HG02763 (cell line): ENCODE results near the gene USP48.
"Not testable (repeated sequence)": the region's sequence is repeated elsewhere in the genome, so short reads cannot be mapped to it uniquely, and the experiment has no call there.

Source experiments
- ATAC-seq: cut with Tn5 transposase; IDR thresholded peaks from one replicate; pipeline ENCODE4 v1.9.1; 2021; ENCODE audit warnings: mild to moderate bottlenecking, moderate library complexity; ENCODE audit not compliant: unreplicated experiment

Gene USP48

DNA sequence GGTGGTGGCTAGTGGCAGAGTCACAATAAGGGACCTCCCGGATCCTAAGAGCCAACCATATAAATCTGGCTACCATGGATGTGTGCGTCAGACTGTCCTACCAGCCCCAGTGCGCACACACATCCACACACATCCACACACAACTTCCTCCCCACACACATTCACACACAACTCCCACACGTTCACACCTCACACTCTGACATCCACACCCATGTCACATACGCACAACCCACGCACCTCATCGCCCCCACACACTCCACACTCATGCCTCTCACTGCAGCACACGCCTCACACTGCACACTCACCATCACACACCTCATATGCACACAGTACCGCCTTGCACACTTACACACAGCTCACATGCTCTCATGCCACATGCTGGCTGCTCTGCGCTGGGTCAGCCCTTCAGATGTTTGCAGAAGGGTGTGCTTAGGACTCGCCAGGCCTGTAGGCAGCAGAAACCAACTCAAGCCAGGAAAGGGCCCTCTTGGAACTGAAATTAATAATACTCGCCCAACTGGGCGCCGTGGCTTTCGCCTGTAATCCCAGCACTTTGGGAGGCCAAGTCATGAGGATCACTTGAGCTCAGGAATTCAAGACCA is 32.1 kb upstream of the USP48 start:
- ATAC-seq, result no peak

DNA sequence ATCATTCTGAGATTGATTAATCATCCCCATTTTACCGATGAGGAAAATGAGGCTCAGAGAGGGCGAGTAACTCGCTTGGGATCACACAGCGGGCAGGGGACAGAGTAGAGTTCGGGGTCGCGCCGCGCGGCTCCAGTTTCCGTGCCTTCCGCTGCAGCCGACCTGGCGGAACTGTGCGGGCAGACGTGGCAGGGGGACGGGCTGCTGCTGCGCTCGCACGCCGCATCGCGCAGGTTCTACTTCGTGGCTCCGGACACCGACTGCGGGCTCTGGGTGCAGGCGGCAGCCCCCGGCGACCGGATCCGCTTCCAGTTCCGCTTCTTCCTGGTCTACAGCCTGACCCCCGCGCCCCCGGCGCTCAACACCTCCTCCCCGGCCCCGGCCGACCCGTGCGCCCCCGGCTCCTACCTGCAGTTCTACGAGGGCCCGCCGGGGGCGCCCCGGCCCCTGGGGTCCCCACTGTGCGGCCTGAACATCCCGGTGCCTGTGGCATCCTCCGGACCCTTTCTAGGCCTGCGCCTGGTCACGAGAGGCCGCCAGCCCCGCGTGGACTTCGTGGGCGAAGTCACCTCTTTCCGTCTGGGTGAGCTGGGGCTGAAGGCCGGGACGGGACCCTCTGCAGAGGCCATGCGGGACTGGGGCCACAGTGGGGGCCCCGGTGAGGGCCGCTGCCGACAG is 31.4 kb upstream of the USP48 start:
- ATAC-seq, result no peak

DNA sequence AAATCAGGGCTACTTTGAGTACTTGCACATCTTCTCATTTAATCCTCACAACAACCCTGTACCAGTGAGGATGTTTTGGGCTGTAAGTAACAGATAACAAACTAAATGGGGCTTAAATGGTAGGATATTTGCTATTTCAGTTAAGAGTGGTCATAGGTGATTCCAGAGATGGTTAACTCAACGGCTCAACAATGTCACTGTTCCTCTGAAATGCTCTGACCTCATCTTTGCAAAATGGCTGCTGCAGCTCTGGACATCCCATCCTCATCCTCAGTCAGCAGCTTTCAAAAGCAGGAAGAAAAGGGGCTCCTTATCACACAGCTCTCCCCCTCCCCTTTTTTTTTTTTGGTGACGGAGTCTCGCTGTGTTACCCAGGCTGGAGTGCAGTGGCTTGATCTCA is 30.6 kb upstream of the USP48 start:
- no peak for ATAC-seq

DNA sequence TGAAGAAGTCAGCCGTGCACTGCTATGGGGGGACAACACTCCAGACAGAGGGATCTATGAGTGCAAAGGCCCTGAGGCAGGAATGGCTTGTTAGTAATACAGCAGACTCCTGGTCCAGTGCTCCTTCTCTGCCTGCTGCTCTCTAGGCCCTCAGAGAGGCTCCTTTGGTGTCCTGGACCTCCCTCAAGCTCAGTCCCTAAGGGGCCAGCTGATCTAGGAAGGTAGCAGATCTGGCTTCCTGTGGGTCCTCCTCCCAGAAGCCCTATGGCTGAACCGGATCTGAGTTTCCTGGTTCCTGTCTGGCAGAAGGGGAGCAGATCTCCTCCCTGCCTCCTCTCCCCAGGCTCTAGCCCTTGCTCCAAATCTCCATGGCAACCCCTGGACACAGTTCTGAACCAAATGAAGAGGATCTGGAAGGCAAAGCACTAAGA is 28.9 kb upstream of the USP48 start, which contains the start of gene LDLRAD2:
Gene LDLRAD2, plus strand, starts transcription at position 391 of the 431 bp plus-strand sequence. CDS start 187 bp downstream, outside the sequence.
- no peak for ATAC-seq

DNA sequence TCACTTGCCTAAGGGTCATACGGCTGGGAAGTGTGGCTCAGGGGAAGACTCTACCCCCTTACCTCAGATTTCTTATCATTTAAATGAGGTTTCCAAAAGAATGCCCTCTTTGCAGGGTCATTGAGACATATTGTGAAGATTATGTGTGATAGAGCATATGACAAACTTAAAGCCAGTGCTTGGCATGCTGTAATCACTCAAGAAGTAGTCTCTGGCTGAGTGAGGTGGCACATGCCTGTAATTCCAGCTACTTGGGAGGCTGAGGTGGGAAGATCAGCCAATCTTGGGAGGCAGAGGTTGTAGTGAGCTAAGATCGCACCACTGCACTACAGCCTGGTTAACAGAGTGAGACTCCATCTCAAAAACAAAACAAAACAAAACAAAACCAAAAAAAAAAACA is 21.6 kb upstream of the USP48 start:
- no peak for ATAC-seq

DNA sequence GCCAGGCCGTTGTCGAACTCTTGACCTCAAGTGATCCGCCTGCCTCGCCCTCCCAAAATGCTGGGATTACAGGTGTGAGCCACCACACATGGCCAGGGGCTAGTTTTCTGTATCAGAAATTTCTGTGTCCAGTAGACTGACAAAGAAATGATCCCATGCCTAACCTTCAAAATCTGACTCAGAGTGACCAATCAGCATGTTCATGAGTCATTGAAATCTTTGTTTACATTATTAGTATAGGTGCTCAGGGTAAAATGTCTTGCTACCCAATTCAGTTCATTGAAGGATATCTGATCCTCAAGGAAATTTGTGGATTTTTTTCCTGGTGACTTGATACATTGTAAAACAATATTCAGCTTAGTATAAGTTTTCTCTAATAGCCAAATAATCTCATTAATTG is 18.2 kb upstream of the USP48 start:
- ATAC-seq, result no peak

DNA sequence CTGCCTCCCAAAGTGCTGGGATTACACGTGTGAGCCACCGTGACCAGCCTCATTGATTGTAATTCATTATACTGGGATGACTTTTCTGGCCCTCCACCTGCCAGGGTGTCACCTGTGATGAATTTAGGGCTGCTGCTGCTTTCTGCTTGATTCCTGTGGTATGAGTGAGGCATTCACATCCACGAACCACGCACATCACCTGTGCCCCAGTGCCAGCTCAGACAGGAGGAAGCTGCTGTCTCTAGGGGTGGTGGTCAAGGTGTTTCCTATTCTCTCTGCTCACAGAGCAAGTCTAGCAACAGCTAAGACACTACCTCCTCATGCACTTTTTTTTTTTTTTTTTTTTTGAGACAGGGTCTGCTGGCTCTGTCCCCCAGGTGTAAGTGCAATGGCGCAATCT is 16.8 kb upstream of the USP48 start:
- ATAC-seq, result no peak

DNA sequence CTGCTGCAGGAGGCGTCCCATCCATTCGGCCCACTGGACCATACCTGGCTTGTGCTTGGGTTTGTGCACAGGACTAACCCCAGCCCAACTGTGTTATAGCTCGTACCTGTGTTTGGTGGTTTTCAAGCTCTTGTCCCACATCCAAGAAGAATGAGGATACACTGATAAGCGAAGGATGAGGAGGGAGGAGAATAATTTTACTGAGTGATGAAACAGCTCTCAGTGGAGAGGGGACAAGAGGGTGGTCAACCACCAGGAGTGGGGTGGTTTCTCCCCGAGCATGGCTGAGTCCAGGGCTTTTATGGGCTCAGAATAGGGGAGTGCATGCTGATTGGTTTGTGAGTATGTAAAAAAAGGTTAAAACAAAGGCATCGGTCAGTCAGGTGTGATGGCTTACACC is 12.1 kb upstream of the USP48 start:
- ATAC-seq, result no peak

DNA sequence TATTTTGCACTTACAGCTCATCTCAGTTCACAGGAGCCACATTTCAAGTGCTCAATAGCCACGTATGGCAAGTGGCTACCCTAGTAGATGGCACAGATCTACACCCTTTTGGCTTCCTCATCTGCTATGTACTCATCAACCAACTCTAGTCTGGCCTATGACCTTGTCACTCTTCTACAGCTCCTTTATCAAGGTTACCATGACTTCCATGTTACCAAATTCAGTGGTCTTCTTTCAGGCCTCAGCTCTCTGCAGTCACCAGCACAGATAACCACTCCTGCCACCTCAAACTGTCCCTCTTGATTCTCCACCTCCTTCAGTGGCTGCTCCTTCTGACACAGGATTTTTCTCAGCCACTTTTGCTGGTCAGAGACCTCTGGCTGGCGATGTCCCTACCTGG is 11.7 kb upstream of the USP48 start:
- no peak for ATAC-seq

DNA sequence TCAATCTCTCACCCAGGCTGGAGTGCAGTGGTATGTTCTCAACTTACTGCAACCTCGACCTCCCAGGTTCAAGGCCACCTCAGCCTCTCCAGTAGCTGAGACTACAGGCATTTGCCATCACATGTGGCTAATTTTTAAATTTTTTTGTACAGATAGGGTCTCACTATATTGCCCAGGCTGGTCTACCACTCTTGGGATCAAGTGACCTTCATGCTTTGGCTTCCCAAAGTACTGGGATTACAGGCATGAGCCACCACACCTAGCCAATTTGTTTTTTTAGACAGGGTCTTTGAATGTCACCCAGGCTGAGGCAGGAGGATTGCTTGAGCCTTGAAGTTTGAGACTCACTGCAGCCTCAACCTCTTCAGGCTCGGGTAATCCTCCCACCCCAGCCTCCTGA is 10.2 kb upstream of the USP48 start:
- no peak for ATAC-seq

DNA sequence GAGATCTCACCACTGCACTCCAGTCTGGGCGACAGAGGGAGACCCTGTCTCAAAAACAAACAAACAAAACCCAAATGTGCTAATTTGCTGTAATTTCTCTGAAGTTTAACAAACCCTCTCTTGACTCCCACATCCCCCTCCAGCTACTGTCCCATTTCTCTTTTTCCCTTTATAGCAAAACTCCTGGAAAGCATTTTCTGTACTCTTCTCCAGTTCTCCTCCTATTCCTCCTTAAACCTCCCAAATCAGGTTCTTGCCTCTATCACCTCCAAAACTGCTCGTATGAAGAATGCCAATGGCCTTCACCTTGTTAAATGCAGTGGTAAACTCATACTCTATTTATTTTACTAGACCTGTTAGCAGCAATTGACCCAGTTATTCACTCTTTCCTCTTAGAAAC is 3.7 kb upstream of the USP48 start:
- no peak for ATAC-seq

DNA sequence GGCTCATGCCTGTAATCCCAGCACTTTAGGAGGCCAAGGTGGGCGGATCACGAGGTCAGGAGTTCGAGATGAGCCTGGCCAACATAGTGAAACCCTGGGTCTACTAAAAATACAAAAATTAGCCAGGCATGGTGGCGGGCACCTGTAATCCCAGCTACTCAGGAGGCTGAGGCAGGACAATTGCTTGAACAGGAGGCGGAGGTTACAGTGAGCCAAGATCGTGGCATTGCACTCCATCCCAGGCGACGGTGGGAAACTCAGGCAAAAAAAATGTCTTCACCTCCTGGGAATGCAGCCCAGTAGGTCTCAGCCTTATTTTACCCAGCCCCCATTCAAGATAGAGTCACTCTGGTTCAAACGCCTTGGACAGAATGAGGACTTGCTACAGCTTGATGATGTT is 2.8 kb upstream of the USP48 start:
- ATAC-seq, result not testable (repeated sequence)

DNA sequence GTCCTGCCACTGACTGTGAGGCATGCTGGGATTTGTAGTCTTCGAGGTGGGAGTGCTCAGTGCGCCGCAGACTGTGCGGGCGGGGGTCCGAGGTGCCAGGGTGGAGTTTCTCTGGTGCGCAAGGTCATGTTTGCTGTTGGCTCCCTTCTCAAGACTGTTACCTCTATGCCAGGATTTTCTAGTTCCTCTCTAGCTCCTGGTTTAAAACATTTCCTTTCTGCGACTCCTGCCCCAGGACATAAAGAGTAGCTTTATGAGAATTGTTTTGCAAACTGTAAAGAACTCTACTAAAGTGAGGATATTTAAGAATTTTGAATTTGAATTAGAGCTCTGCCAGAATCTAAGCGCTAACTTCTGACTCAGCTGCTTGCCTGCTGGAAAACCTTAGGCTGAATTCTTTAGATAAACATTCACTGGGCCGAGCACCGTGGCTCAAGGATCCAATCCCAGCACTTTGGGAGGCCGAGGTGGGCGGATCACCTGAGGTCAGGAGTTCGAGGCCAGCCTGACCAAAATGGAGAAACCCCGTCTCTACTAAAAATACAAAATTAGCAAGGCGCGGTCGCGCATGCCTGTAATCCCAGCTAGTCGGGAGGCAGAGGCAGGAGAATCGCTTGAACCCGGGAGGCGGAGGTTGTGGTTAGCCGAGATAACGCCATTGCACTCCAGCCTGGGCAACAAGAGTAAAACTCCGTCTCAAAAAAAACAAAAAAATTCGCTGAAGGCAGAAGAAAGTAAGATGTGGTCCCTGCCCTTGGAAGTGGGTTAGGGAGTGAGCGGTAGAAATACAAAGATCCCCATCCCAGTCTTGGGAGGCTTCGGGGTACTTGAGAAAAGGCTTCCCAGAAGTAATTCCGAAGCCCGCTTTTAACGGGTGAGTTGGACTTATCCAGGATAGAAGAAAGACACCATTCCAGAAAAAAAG is 992 bp upstream of the USP48 start:
- ATAC-seq, result no peak

DNA sequence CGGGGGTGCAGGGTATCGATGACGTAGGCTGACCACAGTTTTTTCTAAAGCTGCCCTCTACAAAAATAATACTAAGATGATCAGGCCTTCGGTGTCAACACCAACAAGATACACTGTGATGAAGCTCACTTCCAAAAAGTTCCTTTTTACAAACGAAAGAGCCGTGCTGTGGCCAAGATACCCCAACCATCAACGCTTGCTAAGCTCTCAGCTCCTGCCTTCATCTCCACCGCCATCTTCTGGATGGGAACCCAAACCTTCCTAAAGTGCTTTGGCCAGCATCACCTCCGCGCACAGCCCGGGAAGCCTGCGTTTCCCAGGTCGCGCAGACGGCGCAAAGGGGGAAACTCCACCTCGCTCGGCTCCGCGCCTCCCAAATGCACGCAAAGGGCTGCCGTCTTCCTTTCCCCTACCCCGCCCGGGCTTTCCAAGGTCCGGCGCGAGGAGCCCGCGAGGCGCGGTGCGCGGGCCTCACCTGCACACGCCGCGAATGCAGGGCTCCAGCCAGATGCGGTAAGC is 541 bp downstream of the USP48 start:
- peak; percentile 19 for ATAC-seq

DNA sequence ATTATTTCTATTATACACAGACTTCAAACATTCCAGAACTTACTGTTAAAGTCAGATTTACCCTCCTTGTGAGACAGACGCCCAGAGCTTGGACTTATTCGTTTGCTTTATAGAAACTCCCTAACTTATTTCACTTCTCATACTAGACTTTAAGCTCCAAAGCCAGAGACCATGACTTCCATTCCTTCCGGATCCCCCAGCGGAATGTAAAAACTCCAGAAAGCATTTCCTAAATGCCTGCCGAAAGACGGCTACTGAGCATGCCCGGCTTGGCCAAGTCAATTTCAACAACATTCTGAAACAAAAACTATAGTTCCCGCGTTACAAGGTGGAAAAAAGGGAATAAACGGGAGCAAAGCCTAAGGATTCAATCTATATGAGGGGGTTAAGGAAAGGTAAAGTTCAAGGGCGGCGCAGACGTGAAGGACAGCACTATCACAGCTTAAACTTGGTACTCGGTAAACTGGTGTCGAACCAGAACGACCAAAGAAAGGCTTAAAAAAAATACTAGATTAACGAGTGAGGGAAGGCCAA is 1.1 kb downstream of the USP48 start:
- peak; percentile 22 for ATAC-seq

DNA sequence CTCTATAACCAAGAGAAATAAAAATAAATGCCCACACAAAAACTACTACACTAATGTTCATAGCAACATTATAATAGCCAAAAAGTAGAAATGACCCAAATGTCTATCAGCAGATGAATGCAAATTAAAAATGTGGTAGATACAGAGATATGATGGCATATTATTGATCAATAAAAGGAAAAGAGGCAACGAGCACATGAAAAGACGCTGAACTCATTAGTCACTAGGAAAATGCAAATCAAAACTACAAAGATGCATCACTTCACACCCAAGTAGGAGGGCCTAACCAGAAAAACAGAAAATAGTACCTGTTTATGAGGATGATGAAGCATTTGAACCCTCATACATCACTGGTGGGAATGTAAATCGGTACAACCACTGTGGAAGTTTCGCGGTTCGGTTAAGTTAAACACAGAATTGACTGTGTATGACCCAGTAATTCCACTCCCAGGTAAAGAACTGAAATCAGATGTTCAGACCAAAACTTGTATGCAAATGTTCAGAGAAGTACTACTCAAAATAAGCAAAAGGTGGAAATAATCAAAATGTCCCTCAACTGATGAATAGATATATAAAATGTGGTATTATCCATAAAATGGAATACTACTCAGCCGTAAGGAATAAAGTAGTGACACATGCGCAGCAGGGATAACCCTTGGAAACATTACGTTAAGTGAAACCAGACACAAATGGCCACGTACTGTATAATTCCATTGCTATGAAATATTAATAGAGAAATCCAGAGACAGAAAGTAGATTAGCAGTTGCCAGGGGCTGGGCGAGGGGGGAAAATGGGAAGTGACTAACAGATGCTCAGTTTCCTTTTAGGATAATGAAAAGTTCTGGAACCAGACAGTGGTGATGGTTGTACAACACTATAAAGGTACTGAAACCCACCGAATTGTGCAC is 3.1 kb downstream of the USP48 start:
- ATAC-seq, result no peak

DNA sequence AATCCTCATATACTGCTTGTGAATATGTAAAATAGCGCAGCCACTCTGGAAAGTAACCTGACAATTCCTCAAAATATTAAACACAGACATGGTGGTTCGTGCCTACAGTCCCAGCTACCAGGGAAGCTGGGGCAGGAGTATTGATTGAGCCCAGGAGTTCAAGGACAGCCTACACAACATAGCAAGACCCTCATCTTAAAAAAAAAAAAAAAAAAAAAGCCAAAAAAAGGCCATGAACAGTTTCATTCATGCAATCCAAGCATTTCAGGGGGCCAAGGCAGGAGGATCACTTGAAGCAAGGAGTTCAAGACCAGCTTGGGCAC is 4.6 kb downstream of the USP48 start:
- no peak for ATAC-seq

DNA sequence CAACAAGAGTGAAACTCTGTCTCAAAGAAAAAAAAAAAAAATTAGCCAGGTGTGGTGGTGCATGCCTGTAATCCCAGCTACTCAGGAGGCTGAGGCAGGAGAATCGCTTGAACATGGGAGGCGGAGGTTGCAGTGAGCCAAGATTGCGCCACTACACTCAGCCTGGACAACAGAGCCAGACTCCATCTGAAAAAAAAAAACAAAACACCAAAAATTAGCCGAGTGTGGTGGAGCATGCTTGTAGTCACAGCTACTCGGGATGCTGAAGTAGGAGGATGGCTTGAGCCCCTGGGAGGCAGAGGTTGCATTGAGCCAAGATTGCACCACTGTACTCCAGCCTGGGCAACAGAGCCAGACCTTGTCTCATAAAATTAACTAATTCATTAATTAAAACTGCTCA is 6.0 kb downstream of the USP48 start:
- ATAC-seq, result not testable (repeated sequence)

DNA sequence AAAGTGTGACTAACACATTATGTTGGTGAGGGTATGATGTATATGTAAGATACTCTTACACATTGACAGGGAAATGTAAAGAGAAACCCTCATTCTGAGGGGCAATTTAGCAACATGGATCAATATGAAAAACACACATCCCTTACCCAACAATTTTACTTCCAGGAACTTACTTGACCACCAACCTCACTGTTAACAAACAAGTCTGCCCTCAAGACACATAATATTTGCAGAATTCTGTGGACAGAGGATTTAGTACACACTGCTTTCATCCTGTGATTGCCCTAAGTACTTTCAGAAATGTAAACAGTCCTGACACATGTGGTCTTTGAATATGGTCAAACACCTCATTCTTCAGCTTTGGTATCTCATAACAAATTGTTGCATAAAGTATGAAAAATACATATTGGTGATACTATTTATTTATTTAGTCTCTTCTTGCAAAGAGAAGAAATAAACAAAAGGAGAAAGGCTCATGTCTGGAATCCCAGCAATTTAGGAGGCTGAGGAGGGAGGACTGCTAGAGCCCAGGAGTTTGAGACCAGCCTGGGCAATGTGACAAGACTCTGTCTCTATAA is 6.9 kb downstream of the USP48 start:
- no peak for ATAC-seq

DNA sequence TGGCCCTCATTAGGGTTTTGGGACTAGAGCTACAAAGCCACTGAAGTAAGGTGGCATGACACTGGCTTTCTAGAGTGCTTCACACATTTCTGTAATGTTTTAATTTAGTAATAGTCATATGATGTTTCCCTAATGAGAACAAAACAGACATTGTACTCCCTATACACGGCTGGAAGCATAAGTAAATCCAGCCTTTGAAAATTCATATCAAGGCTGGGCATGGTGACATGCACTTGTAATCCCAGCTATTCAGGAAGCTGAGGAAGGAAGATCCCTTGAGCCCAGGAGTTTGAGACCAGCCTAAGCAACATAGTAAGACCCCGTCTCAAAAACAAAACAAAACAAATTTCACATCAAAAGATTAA is 7.4 kb downstream of the USP48 start:
- ATAC-seq, result no peak
